Measurements from ENCODE around the gene ARRDC5.
"Not testable (repeated sequence)": the region's sequence is repeated elsewhere in the genome, so short reads cannot be mapped to it uniquely, and the experiment has no call there.

GRCh38 chr19:4941638-4942169, 39.0 kb upstream of the ARRDC5 start:
- TF ChIP-seq, protein P1, sequence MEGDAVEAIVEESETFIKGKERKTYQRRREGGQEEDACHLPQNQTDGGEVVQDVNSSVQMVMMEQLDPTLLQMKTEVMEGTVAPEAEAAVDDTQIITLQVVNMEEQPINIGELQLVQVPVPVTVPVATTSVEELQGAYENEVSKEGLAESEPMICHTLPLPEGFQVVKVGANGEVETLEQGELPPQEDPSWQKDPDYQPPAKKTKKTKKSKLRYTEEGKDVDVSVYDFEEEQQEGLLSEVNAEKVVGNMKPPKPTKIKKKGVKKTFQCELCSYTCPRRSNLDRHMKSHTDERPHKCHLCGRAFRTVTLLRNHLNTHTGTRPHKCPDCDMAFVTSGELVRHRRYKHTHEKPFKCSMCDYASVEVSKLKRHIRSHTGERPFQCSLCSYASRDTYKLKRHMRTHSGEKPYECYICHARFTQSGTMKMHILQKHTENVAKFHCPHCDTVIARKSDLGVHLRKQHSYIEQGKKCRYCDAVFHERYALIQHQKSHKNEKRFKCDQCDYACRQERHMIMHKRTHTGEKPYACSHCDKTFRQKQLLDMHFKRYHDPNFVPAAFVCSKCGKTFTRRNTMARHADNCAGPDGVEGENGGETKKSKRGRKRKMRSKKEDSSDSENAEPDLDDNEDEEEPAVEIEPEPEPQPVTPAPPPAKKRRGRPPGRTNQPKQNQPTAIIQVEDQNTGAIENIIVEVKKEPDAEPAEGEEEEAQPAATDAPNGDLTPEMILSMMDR (IDR thresholded peaks at IDR 0.05; ENCODE audit: borderline replicate concordance, extremely low read depth, low read length, poor library complexity, severe bottlenecking): not testable (repeated sequence)
- TF ChIP-seq EZH2 (IDR thresholded peaks at IDR 0.05; ENCODE audit: borderline replicate concordance, low read depth, low read length, severe bottlenecking): not testable (repeated sequence)
